Hepatocyte (in vitro differentiated cells): ENCODE results near the gene TNNT3.

Experiments used
- CTCF ChIP-seq: fragments of 200-600 bp; sonication (generic); IDR thresholded peaks from 2 replicates; pipeline ENCODE4 v1.5.1; 2016; ENCODE audit warnings: antibody characterized with exemption, mild to moderate bottlenecking; ENCODE audit not compliant: poor library complexity
- EZH2 ChIP-seq: fragments of 200-600 bp; sonication (generic); IDR thresholded peaks from 2 replicates; pipeline ENCODE4 v1.6.1; 2016; ENCODE audit warnings: antibody characterized with exemption, mild to moderate bottlenecking, borderline replicate concordance

- TF ChIP-seq CTCF (no peak), EZH2 (no peak)
These were observed 48.6 kb upstream of the TNNT3 start for GRCh38 chr11:1870721-1871466.
